K562 (cell line): ENCODE data around the gene INVS. TPM values are rescaled to one million over a fixed set of nuclear protein-coding genes. Genes with fewer than 3 reads are reported as not detected.

Experiments
- ARID4B ChIP-seq: sonication (generic); formaldehyde crosslinking; IDR thresholded peaks from 2 replicates; pipeline ENCODE4 v1.8.0; 2022; ENCODE audit warnings: mild to moderate bottlenecking, missing genetic modification reagents
- DEAF1 ChIP-seq: fragments of 450-650 bp; formaldehyde crosslinking; IDR thresholded peaks from 2 replicates; pipeline ENCODE4 v1.4.0; 2020; ENCODE audit warnings: mild to moderate bottlenecking, moderate library complexity
- GABPA ChIP-seq: fragments of 200-800 bp; sonication (Bioruptor generic); conservative IDR thresholded peaks from 2 replicates; pipeline ENCODE4 v1.6.1; 2016; ENCODE audit warnings: low read depth, missing genetic modification characterization, missing compliant biosample characterization
- NBN ChIP-seq: fragments of 450-650 bp; IDR thresholded peaks from 2 replicates; pipeline ENCODE4 v1.6.1; 2016; ENCODE audit warnings: low read depth, mild to moderate bottlenecking
- PRDM10 ChIP-seq: fragments of 450-650 bp; IDR thresholded peaks from 2 replicates; pipeline ENCODE4 v1.6.1; 2018; ENCODE audit not compliant: partially characterized antibody
- RBFOX2 ChIP-seq: fragments of 200-400 bp; formaldehyde crosslinking; IDR thresholded peaks from 2 replicates; pipeline ENCODE4 v1.6.1; 2017; ENCODE audit warnings: low read depth, mild to moderate bottlenecking, low read length, moderate library complexity
- SMAD2 ChIP-seq: fragments of 150-350 bp; IDR thresholded peaks from 2 replicates; pipeline ENCODE4 v1.6.1; 2014; ENCODE audit warnings: low read depth, mild to moderate bottlenecking, low read length
- ZBTB11 ChIP-seq, 3 experiments: fragments of 200-800 bp in 1 of 3; fragments of 250-450 bp in 1 of 3; fragments of 450-650 bp in 1 of 3; sonication (Bioruptor Pico) in 1 of 3; sonication (Bioruptor generic) in 1 of 3; formaldehyde crosslinking in 1 of 3; IDR thresholded peaks; 2 replicates each; pipeline versions ENCODE4 v1.6.1 to v1.8.0; 2016 to 2022; ENCODE audit warnings: mild to moderate bottlenecking in 2 of 3, missing genetic modification characterization in 2 of 3, missing compliant biosample characterization in 1 of 3, moderate library complexity in 1 of 3
- polyA plus RNA-seq, 8 experiments: library from polyadenylated mRNA; depleted of rRNA in 4 of 8; stranded (reverse) in 5 of 8; unstranded in 3 of 8; fragments of >200 nt; fragmentation: Nextera tagmentation in 2 of 8; fragmentation: Illumina TruSeq in 1 of 8; extraction: Ambion mirVana in 2 of 8; extraction: Trizol in 1 of 8; gene quantifications; 2 replicates each; pipeline versions ENCODE4 v1.2.1 to v1.2.3, GENCODE V29; 2011 to 2014; ENCODE audit warnings: inconsistent platforms in 1 of 8, missing spikeins in 1 of 8
- total RNA-seq, 7 experiments: library from RNA; depleted of rRNA in 6 of 7; stranded (reverse); fragments of >200 nt in 6 of 7; fragmentation: Illumina TruSeq in 2 of 7; extraction: Trizol in 2 of 7; gene quantifications; 2 replicates each; pipeline versions ENCODE4 v1.2.1 to v1.2.3, GENCODE V29; 2011 to 2021; ENCODE audit warnings: low replicate concordance in 1 of 7

INVS gene
- total and polyA plus RNA-seq, 9 of the 15 experiments (the other 6 are each of a cell fraction or from before 2014, with no cell fraction given) = 0.77 to 18.5 (median 10.0) TPM

GRCh38 chr9:100098887-100099721 is at the start of gene INVS, which contains the start of gene ERP44 (continued):
- TF ChIP-seq GABPA (peak; percentile 94), ZBTB11 (CRISPR knock-in tag; IDR thresholded peaks at IDR 0.05) (peak; percentile 82 to 97 (median 94); a peak in 5 of 6 replicates), NBN (no peak; the same call in 1 of the 2 replicates), DEAF1 (CRISPR knock-in tag) (no peak), ARID4B (CRISPR knock-in tag) (peak; percentile 90; the same call in 1 of the 2 replicates), SMAD2 (no peak), RBFOX2 (peak; percentile 91), PRDM10 (peak; percentile 38)
